GM18951 (cell line): ENCODE data around the gene CAND2.
"Not testable (repeated sequence)": the region's sequence is repeated elsewhere in the genome, so short reads cannot be mapped to it uniquely, and the experiment has no call there.

Source experiments
- POLR2A ChIP-seq: IDR thresholded peaks from 4 replicates; pipeline ENCODE4 v1.6.1; 2011; ENCODE audit warnings: mild to moderate bottlenecking; ENCODE audit not compliant: insufficient read length, insufficient read depth; ENCODE audit errors: extremely low read depth
- in situ Hi-C: fragments of 300-500 bp; cut with MboI; formaldehyde crosslinking; loops from one replicate; pipeline ENCODE4 v1.12.0; 2022; ENCODE audit warnings: low sequenced_read_pairs, mixed read lengths, inconsistent platforms; ENCODE audit not compliant: unreplicated experiment

CAND2 gene

GRCh38 chr3:12777171-12777570, 19.3 kb upstream of the CAND2 start:
- TF ChIP-seq POLR2A = no peak
- in situ Hi-C loops = no loop called here

- in situ Hi-C loops = no loop called here
- TF ChIP-seq POLR2A = no peak
Observed at GRCh38 chr3:12780751-12781150, 15.7 kb upstream of the CAND2 start.

- TF ChIP-seq POLR2A = no peak
- in situ Hi-C loops = no loop called here
Observed at GRCh38 chr3:12782172-12782815, 14.2 kb upstream of the CAND2 start.

DNA sequence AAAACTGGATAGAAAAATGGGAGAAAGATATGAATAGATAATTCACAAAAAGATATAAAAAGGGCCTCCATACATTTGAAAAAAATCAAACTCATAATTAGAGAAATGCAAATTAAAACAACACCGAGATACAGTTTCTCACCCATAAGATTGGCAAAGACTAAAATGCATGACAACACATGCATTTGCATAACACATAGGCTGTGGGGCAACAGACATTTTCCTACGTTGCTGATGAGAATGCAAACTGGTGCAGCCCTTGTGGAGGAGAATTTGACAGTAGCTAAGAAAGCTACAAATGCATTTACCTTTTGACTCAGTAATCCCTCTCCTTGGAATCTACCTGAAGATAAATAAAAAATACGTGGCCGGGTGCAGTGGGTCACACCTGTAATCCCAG, 11.4 kb upstream of the CAND2 start:
- no peak for TF ChIP-seq POLR2A
- in situ Hi-C loops = no loop called here

DNA sequence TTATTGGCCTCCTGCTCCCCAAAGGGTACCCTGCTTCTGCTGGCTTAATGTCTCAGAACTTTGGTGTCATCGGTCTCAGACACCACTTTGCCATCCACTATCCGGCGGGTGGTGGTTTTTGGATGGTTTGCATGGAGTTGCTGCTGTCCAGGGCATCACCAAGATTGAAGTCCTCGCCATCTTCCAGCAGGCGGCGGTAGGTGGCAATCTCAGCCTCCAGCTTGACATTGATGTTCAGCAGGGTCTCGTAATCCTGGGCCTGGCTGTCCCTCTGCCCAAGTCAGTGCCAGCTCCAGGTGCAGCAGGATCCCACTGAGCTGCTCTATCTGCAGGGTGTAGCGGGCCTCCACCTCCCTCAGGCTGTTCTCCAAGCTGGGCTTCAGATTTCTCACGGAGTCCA, 9.1 kb upstream of the CAND2 start:
- in situ Hi-C loops = not testable (repeated sequence)

- in situ Hi-C loops = not testable (repeated sequence)
Observed at GRCh38 chr3:12787967-12788690, 8.4 kb upstream of the CAND2 start.

DNA sequence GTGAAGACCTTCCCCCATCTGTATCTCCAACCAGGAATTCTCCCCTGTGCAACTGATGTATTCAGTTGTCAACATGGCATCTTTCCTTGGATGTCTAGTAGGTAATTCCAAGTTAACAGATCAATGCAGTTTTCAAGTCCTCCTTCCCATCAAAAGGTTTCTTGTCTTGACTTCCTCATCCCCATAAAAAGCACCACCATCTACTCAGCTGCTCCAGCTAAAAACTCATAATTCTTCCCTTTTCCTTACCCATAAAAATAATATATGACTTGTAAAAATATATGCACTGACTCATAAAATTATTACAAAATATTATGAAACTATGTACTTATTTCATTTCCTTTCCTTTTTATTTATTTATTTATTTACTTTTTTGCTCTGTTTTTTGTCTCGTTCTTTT, 5.0 kb upstream of the CAND2 start:
- TF ChIP-seq POLR2A = no peak
- in situ Hi-C loops = no loop called here

GRCh38 chr3:12793701-12794100, 2.8 kb upstream of the CAND2 start:
- in situ Hi-C loops = no loop called here
- TF ChIP-seq POLR2A = no peak

DNA sequence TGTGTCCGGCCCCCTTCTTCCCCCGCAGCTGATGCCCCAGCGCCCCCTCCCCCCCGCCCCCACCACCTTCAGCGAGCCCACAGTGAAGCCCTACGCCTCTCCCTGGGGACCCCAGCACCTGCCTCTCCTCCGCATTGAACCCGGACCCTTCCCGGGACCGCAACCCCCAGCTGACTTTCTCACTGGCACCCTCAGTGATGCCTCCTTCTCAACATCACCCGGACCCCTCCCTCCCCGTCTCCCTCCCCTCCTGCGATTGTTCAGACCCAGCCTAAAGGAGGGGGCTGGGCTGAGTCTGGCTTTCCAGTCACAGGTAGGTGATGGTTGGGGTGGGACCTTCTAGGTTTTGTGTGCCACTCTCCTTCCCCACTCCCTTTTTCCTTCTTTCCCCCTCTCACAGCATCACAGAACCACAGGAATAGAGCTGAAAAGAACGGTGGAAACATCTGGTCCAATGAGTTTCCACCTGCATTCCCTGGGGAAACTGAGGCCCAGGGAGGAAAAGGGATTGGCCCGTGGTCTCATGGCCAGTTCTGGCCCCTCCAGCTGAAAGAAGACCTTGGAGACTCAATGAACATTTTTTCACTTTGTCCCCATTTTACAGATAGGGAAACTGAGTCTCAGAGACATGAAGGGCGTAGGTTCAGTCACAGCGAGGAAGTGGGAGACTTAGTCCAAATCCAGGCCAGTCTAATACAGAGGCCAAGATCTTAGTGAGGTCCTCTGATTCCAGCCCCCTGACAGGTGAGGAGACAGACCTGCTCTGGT, 828 bp downstream of the CAND2 start:
- in situ Hi-C loops = no loop called here
- TF ChIP-seq POLR2A = no peak

- in situ Hi-C loops = no loop called here
- no peak for TF ChIP-seq POLR2A
Observed at GRCh38 chr3:12797892-12798558, 1.5 kb downstream of the CAND2 start.

DNA sequence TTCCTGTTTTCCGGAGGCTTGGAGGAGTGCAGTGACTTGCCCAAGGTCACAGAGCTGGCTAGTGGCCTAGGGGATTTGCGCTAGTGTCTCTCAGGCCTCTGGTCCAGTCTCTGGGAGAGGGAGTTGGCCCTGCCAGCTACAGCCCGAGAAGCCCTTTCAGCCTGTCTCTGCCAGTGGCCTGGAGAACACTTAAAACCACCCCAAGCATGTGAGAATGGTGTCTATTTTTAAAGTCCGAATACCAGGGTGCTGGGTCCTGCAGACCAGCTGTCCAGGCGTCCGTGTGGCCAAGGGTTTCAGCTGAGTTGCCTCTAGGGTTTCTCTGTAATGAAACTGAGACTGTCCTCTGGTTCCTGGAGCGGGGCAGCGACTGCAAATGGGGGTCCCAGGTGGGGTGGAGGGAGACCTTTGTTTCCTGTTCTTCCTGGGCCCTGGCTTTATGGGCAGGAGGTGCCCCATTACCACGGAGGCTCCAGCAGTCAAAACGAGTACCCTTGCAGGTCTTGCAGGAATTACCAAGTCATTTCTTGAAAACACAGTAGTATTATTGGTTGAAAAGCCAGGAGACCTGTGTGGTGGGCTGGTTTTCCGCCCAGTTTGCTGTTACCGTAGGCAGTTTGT, 2.2 kb downstream of the CAND2 start:
- in situ Hi-C loops = no loop called here
- no peak for TF ChIP-seq POLR2A

DNA sequence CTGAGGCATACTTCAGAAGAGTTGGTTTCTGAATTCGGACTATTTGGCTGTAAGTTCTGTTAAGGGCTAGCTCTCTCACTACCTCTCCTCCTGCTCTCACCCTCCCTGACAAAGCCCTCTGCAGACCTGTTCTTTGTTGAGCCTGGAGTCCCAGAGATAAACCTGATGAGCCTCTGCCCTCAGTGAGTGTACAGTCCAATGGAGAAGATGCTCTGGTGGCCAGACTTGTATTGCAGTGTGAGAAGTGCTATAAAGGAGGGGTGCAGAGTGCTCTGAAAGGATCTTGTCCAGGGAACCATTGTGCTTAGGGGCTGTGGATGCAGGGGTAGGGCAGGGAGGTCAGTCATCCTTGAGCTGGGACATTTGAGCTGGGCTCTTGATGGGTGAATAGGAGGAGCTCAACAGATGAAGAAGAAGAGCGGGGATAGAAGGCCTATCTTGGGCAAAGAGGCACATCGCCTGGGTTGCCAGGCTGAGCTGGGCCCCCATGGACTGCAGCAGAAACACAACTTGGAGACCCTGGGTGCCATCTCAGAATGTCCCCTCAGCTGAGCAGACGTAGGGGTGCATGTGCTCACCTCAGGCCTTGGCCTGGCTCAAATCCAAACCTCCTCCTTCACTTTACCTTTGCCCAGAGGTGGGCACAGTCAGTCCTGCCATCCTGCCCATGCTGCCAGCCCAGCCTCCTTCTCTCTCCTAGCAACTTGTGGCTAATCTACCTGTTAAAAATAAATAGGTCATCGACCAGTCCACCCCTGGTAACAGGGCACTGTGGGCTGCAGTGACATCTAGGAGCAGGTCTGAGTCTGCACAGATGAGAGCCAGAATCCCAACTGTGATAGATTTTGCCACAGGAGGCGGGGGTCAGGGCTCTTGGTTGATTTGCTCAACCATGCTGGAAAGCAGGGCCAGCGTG, 3.3 kb downstream of the CAND2 start:
- no peak for TF ChIP-seq POLR2A
- in situ Hi-C loops = no loop called here

DNA sequence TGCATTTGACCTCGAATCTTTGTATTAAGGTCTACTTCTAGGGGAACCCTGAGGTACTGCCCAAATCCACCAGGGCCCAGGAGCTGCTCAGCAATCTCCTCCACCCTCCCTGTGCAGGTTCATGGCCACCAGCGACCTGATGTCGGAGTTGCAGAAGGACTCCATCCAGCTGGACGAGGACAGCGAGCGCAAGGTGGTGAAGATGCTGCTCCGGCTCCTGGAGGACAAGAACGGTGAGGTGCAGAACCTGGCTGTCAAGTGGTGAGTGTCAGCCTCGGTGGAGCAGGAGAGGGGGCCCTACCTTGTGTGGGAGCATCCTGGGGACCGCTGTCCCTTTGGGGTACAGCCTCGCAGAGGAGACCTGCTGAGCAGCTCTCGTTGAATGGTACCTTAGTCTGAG, 6.9 kb downstream of the CAND2 start:
- TF ChIP-seq POLR2A = no peak
- in situ Hi-C loops = no loop called here
